SKM-1 treated with dmso at 0.1 percent for 144 hours (cell line): Measurements from ENCODE around the gene MRPL52.
"Not testable (repeated sequence)": the region's sequence is repeated elsewhere in the genome, so short reads cannot be mapped to it uniquely, and the experiment has no call there.

Experiments
- DNase-seq: peaks from one replicate; lab custom pipeline; 2025; ENCODE audit not compliant: unreplicated experiment; lab: John Stamatoyannopoulos, UW

The MRPL52 gene

GRCh38 chr14:22852940-22853767, 23.5 kb downstream of the MRPL52 start:
- DNase-seq = no peak

GRCh38 chr14:22854296-22854695, 24.6 kb downstream of the MRPL52 start:
- DNase-seq = not testable (repeated sequence)

DNA sequence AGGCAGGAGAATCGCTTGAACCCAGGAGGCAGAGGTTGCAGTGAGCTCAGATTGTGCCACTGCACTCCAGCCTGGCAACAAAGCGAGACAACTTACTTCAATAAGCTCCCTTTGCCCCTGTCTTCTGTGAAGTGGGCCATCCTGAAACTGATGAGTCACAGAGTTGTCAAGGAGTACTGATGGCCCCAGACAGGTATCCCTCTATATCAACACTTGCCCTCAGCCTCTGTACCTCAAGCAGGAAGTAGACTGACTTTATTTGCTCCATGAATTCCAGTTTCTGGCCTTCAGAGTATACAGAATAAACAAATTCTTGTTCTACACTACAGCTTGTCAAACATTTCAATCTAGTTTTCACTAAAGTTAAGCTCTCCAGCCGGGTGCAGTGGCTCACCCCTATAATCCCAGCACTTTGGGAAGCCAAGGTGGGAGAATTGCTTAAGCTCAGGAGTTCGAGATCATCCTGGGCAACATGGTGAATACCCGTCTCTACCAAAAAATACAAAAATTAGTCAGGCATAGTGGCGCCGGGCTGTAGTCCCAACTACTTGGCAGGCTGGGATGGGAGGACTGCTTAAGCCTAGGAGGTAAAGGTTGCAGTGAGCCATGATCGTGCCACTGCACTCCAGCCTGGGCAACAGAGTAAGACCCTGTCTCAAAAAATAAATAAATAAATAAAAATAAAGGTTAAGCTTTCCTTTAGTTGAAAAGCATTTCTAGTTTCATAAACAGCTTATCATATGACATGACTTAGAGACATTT, 25.5 kb downstream of the MRPL52 start:
- no peak for DNase-seq

GRCh38 chr14:22856428-22856827, 26.7 kb downstream of the MRPL52 start:
- DNase-seq = no peak

DNA sequence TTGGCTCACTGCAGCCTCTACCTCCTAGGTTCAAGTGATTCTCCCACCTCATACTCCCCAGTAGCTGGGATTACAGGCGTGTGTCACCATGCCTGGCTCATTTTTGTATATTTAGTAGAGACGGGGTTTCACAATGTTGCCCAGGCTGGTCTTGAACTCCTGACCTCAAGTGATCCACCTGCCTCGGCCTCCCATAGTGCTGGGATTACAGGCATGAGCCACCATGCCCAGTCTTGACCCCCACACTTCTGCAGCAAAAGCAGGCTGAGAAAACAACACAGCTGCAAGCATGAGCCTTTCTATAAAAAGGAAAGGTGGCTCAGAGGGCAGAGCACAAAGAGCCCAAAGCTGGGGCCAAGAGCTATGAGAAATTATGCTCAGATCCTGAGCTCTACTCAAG, 30.7 kb downstream of the MRPL52 start:
- not testable (repeated sequence) for DNase-seq

DNA sequence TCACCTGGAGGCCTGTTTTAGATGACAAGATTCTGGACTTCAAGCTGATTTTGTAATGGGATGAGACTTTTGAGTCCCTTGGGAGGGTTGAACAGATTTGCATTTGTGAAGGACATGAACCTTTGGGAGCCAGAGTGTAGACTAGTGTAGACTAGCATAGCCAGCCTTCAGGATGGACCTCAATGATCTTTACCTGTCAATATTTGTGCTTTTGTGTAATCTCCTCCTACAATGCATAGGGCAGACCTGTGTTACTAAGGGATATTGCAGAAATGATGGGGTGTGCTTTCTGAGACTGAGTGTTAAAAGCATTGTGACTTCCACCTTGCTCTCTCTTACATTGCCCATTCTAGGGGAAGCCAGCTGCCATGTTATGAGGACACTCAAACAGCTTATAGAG, 32.0 kb downstream of the MRPL52 start:
- no peak for DNase-seq

DNA sequence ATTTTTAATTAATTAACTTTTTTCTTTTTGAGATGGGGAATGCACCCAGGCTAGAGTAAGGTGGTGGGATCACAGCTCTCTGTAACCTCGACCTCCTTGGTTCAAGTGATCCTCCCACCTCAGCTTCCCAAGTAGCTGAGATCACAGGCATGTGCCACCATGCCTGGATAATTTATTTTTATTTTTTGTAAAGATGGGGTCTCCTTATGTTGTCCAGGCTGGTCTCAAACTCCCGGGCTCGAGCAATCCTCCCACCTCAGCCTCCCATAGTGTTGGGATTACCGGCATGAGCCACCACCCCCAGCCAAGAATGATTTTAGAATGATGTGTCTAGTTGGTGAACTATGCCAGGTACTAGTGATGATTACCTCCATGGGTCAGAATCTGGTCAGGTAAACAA, 35.3 kb downstream of the MRPL52 start:
- DNase-seq = no peak

GRCh38 chr14:22865424-22866405, 36.0 kb downstream of the MRPL52 start:
- DNase-seq = no peak

DNA sequence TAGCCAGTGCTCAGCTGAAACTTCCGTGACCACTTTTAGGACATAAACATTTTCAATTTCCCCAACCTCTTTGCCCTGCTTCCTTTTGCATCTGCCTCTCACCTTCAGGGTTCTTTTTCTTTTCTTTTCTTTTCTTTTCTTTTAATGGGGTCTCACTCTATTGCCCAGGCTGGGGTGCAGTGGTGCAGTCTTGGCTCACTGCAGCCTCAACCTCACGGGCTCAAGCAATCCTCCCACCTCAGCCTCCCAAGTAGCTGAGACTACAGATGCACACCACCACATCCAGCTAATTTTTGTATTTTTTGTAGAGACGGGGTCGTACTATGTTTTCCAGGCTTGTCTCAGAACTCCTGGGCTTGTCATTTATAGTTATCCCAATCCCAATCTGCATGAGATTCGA, 37.2 kb downstream of the MRPL52 start:
- DNase-seq = no peak

GRCh38 chr14:22870811-22871223, 41.1 kb downstream of the MRPL52 start:
- DNase-seq = peak; percentile 42

- peak; percentile 58 for DNase-seq
These were observed 41.7 kb downstream of the MRPL52 start, which contains the start of gene LRP10 for GRCh38 chr14:22871224-22872032. TSS of gene LRP10 (plus strand) at chr14:22871740. CDS start at chr14:22872304, 564 bp downstream.

GRCh38 chr14:22872033-22872832, 42.5 kb downstream of the MRPL52 start:
- peak; percentile 15 for DNase-seq

DNA sequence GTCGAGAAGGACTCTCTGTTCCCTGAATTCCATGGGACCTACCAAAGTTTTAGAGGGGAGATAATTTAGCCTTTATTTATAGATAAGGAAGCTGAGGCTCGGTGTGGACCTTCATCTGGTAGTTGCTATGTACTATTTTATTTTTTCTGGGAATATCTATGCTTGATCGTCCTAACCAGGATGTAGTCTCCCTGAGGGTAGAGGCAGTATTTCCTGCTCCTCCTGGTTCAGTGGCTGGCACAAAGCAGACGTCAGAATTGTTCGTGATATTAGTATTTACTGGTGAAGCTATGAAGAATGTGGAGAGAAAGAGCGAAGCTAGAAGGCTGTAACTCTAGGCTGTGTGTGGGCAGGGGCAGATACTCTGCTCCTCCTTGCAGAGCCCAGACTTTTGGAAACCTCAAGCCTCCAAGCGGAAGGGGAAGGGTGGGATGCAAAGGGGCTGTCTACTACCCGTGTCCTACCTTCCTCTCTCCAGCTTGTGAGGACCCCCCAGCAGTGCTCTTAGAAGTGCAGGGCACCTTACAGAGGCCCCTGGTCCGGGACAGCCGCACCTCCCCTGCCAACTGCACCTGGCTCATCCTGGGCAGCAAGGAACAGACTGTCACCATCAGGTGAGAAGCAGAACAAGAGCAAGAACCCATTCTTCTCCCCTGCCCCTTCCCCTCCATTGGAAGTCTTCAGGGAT, 43.3 kb downstream of the MRPL52 start:
- DNase-seq = no peak

DNA sequence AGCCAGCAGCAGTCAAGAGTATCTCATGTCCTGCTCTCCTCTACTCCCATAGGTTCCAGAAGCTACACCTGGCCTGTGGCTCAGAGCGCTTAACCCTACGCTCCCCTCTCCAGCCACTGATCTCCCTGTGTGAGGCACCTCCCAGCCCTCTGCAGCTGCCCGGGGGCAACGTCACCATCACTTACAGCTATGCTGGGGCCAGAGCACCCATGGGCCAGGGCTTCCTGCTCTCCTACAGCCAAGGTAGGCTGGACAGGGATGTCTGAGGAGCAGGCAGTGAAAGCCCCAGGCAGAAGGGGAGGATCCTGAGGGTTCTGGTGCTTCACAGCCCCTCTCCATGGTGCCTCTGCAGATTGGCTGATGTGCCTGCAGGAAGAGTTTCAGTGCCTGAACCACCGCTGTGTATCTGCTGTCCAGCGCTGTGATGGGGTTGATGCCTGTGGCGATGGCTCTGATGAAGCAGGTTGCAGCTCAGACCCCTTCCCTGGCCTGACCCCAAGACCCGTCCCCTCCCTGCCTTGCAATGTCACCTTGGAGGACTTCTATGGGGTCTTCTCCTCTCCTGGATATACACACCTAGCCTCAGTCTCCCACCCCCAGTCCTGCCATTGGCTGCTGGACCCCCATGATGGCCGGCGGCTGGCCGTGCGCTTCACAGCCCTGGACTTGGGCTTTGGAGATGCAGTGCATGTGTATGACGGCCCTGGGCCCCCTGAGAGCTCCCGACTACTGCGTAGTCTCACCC, 45.5 kb downstream of the MRPL52 start:
- no peak for DNase-seq

- DNase-seq = no peak
These were observed 46.1 kb downstream of the MRPL52 start for GRCh38 chr14:22875748-22876319.

GRCh38 chr14:22877000-22877501, 47.4 kb downstream of the MRPL52 start:
- no peak for DNase-seq
